AG10803 (cell line): ENCODE results near the gene GPR87.

ENCODE experiments used
- DNase-seq: peaks from one replicate; pipeline ENCODE4 v3.0.0; 2010; ENCODE audit warnings: low read depth
- H3K4me3 ChIP-seq: 2 replicates; pipeline ENCODE4 v1.5.1; 2011; ENCODE audit warnings: mild to moderate bottlenecking, low read length, control low read depth
- CTCF ChIP-seq: conservative IDR thresholded peaks from 2 replicates; pipeline ENCODE4 v1.5.1; 2011; ENCODE audit warnings: mild to moderate bottlenecking, low read length, control low read depth, inconsistent platforms

GPR87 gene

GRCh38 chr3:151328298-151328995 lies 11.8 kb upstream of the GPR87 start:
- H3K4me3 ChIP-seq: no peak overlapping the region
- peak; percentile 12; the same call in 1 of the 2 replicates for TF ChIP-seq CTCF
- peak; percentile 59 for DNase-seq

GRCh38 chr3:151327571-151328198 lies 11.1 kb upstream of the GPR87 start:
- no peak overlapping the region for H3K4me3 ChIP-seq
- DNase-seq: peak; percentile 33
- peak; percentile 71 for TF ChIP-seq CTCF

GRCh38 chr3:151322511-151322910 lies 5.9 kb upstream of the GPR87 start:
- no peak for TF ChIP-seq CTCF
- H3K4me3 ChIP-seq: no peak overlapping the region
- DNase-seq: no peak

- TF ChIP-seq CTCF: no peak
- DNase-seq: no peak
- H3K4me3 ChIP-seq: no peak overlapping the region
Measured at GRCh38 chr3:151321526-151321925, 4.9 kb upstream of the GPR87 start.

- H3K4me3 ChIP-seq: no peak overlapping the region
- TF ChIP-seq CTCF: no peak
- no peak for DNase-seq
Measured at GRCh38 chr3:151320131-151320530, 3.5 kb upstream of the GPR87 start.

GRCh38 chr3:151319628-151320027 lies 3.0 kb upstream of the GPR87 start:
- no peak overlapping the region for H3K4me3 ChIP-seq
- peak; percentile 28 for DNase-seq
- TF ChIP-seq CTCF: no peak

- no peak overlapping the region for H3K4me3 ChIP-seq
- DNase-seq: no peak
- TF ChIP-seq CTCF: no peak
Measured at GRCh38 chr3:151318991-151319390, 2.4 kb upstream of the GPR87 start.
